OCI-LY1 (cell line): ENCODE results near the gene TSPAN2.

Experiments
- H2AFZ ChIP-seq: fragments of 200-600 bp; sonication (generic), shearing (Covaris generic); 2 replicates; pipeline ENCODE4 v1.6.0; 2014; ENCODE audit warnings: antibody characterized with exemption, mild to moderate bottlenecking, low read length
- H3F3A ChIP-seq: fragments of 200-600 bp; sonication (generic), shearing (Covaris generic); 2 replicates; pipeline ENCODE4 v1.6.0; 2014; ENCODE audit warnings: mild to moderate bottlenecking, antibody characterized with exemption, low read length, moderate library complexity; ENCODE audit not compliant: insufficient read depth
- H3K27ac ChIP-seq: fragments of 200-600 bp; sonication (generic); 2 replicates; pipeline ENCODE4 v1.5.1; 2014; ENCODE audit warnings: low read length, mixed run types, mild to moderate bottlenecking, low read depth; ENCODE audit not compliant: poor library complexity, severe bottlenecking
- H3K27me3 ChIP-seq: fragments of 200-600 bp; sonication (generic); 2 replicates; pipeline ENCODE4 v1.6.0; 2014; ENCODE audit warnings: antibody characterized with exemption, mild to moderate bottlenecking, low read length, moderate library complexity; ENCODE audit not compliant: insufficient read depth
- H3K36me3 ChIP-seq: fragments of 200-600 bp; sonication (generic); 2 replicates; pipeline ENCODE4 v1.6.1; 2014; ENCODE audit warnings: mild to moderate bottlenecking, antibody characterized with exemption, low read length, moderate library complexity, mixed read lengths; ENCODE audit not compliant: insufficient read depth
- H3K4me1 ChIP-seq: fragments of 200-600 bp; sonication (generic); 2 replicates; pipeline ENCODE4 v1.5.1; 2014; ENCODE audit warnings: mild to moderate bottlenecking, low read length, moderate library complexity; ENCODE audit not compliant: insufficient read depth, severe bottlenecking
- H3K4me2 ChIP-seq: fragments of 200-600 bp; sonication (generic), shearing (Covaris generic); 2 replicates; pipeline ENCODE4 v1.6.1; 2014; ENCODE audit warnings: low read length
- H3K4me3 ChIP-seq: fragments of 200-600 bp; sonication (generic); 2 replicates; pipeline ENCODE4 v1.5.1; 2014; ENCODE audit warnings: low read length, low read depth, mild to moderate bottlenecking, mixed read lengths; ENCODE audit not compliant: poor library complexity, severe bottlenecking
- H3K79me2 ChIP-seq: fragments of 200-600 bp; shearing (Covaris generic); 2 replicates; pipeline ENCODE4 v1.6.1; 2016; ENCODE audit warnings: mixed run types, low read length, mixed read lengths; ENCODE audit not compliant: insufficient read depth
- H3K9ac ChIP-seq: fragments of 200-600 bp; sonication (generic), shearing (Covaris generic); 2 replicates; pipeline ENCODE4 v1.6.1; 2014; ENCODE audit warnings: mild to moderate bottlenecking, low read length, mixed read lengths
- H3K9me2 ChIP-seq: fragments of 200-600 bp; sonication (generic), shearing (Covaris generic); 2 replicates; pipeline ENCODE4 v1.6.1; 2014; ENCODE audit warnings: low read depth, mild to moderate bottlenecking, low read length, mixed read lengths
- H3K9me3 ChIP-seq: fragments of 200-600 bp; shearing (Covaris generic); 2 replicates; pipeline ENCODE4 v1.6.1; 2014; ENCODE audit warnings: low read length, mixed read lengths
- H4K20me1 ChIP-seq: fragments of 200-600 bp; sonication (generic), shearing (Covaris generic); 2 replicates; pipeline ENCODE4 v1.6.0; 2016; ENCODE audit warnings: mild to moderate bottlenecking, low read length; ENCODE audit not compliant: insufficient read depth
- CTCF ChIP-seq: fragments of 200-600 bp; sonication (generic), shearing (Covaris generic); IDR thresholded peaks from 2 replicates; pipeline ENCODE4 v1.5.1; 2017; ENCODE audit warnings: mild to moderate bottlenecking, antibody characterized with exemption, low read length, moderate library complexity, mixed read lengths
- EZH2 ChIP-seq: fragments of 200-600 bp; sonication (generic), shearing (Covaris generic); IDR thresholded peaks from 2 replicates; pipeline ENCODE4 v1.8.0; 2017; ENCODE audit warnings: borderline replicate concordance, mixed run types, mild to moderate bottlenecking, antibody characterized with exemption, low read length, moderate library complexity, mixed read lengths

TSPAN2 gene

GRCh38 chr1:115089420-115090185, at the start of gene TSPAN2:
Gene TSPAN2 (minus strand): TSS chr1:115089503. CDS start chr1:115089432, 71 bp downstream.
- H3K27me3 ChIP-seq, result no peaks in the 10 kb centered on the region
- no peaks in the 10 kb centered on the region for H3F3A ChIP-seq
- H3K4me2 ChIP-seq, result no peak within 1 kb of the TSS
- H3K4me3 ChIP-seq, result no peak within 1 kb of the TSS
- TF ChIP-seq CTCF (no peak), EZH2 (no peak)
- H3K36me3 ChIP-seq, result no peaks in the 10 kb centered on the region
- H3K9me2 ChIP-seq, result no peaks in the 10 kb centered on the region
- H2AFZ ChIP-seq, result no peak within 1 kb of the TSS
- no peaks in the 10 kb centered on the region for H4K20me1 ChIP-seq
- 0 out of 2 replicates have a peak, but pooled peaks cover 3% of the 10 kb centered on the region for H3K9me3 ChIP-seq
- no peak within 1 kb of the TSS for H3K9ac ChIP-seq
- peaks cover 10% of the 10 kb centered on the region for H3K4me1 ChIP-seq
- H3K27ac ChIP-seq, result no peak within 1 kb of the TSS
- no peaks in the 10 kb centered on the region for H3K79me2 ChIP-seq

- Histone ChIP-seq H3K4me2 (no peak overlapping the region), H3K9ac (no peak overlapping the region)
Observed at GRCh38 chr1:115138973-115139372, 49.7 kb upstream of the TSPAN2 start.

GRCh38 chr1:115138271-115138670, 49.0 kb upstream of the TSPAN2 start:
- Histone ChIP-seq H3K4me2 (no peak overlapping the region), H3K4me1 (no peaks in the 10 kb centered on the region), H2AFZ (no peak overlapping the region), H3K36me3 (no peaks in the 10 kb centered on the region), H3K9ac (no peak overlapping the region), H3K9me2 (no peaks in the 10 kb centered on the region), H3K9me3 (no peaks in the 10 kb centered on the region), H3K27ac (no peak overlapping the region), H3F3A (no peaks in the 10 kb centered on the region), H4K20me1 (no peaks in the 10 kb centered on the region), H3K4me3 (no peak overlapping the region), H3K79me2 (no peaks in the 10 kb centered on the region), H3K27me3 (no peaks in the 10 kb centered on the region)
- TF ChIP-seq EZH2 (no peak), CTCF (no peak)

More at GRCh38 chr1:115138973-115139372, 49.7 kb upstream of the TSPAN2 start:
- H2AFZ ChIP-seq, result no peak overlapping the region
- H3K9me3 ChIP-seq, result no peaks in the 10 kb centered on the region
- no peaks in the 10 kb centered on the region for H3K36me3 ChIP-seq
- TF ChIP-seq CTCF, result peak; percentile 94
- TF ChIP-seq EZH2, result no peak
- H3K9me2 ChIP-seq, result no peaks in the 10 kb centered on the region
- no peak overlapping the region for H3K4me3 ChIP-seq
- H3K79me2 ChIP-seq, result no peaks in the 10 kb centered on the region
- no peaks in the 10 kb centered on the region for H3K4me1 ChIP-seq
- no peaks in the 10 kb centered on the region for H3K27me3 ChIP-seq
- H4K20me1 ChIP-seq, result no peaks in the 10 kb centered on the region
- H3F3A ChIP-seq, result no peaks in the 10 kb centered on the region
- H3K27ac ChIP-seq, result no peak overlapping the region
